ENCODE results near the gene USP53.
A peak's percentile ranks its signal among the peaks of the same experiment; 100 is the strongest.
"Not testable (repeated sequence)": the region's sequence is repeated elsewhere in the genome, so short reads cannot be mapped to it uniquely, and the experiment has no call there.

USP53 gene

DNA sequence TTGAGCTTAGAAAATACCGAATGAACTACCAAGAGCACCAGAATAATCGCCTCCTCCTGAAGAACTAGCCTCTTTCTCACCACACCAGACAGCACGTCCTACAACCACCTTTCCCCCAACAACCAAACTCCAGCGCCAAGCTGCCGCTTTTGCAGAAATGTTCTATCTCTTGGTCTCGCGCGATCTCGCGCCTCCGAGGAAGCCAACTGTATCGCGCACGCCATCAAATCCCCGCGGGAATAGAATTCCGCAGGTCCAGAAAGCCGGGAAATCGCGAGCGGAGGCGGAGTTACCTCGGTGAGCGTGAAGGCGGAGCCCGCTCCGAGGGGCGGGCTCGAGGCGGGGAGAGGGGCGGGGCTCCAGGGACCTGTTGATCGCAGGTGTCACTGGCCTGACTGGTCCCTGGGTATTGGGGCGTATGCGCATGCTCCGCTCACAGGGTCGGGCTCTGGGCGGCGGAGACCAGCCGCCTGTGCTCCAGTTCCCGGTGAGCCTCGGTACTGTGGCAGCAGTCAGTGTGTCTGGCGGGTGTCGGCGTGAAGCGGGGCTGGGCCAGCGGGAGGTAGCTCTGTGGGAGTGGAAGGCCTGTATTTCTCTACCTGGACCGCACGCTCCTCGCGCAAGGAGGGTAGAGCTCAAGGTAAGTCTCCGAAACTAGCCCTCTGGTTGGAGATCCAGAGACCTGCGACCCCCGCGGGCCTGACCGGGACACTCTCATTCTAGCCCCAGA, at the start of gene USP53:
Gene USP53, plus strand, starts transcription at position 480 of the 730 bp plus-strand sequence. CDS start 27,047 bp downstream, outside the sequence.
- peak; percentile 99 for DNase-seq

DNA sequence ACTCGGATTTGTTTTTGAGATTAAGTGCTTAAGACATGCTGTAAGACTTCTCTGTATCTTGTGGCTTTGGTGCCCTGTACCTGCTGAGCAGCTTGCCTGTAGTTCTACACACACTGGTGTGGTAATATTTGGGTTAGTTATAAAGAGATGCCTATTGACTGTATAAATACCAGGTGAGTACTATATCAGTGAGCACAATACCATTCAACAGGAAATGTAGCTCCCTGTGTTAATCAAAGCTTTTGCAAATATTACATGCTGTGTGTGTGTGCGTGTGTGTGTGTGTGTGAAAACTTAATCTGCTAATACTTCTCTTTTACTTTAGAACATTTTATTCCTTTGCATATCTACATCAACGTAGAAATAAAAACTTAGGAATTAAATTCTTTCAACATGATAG, 46.7 kb upstream of the USP53 start:
- DNase-seq, result no peak

DNA sequence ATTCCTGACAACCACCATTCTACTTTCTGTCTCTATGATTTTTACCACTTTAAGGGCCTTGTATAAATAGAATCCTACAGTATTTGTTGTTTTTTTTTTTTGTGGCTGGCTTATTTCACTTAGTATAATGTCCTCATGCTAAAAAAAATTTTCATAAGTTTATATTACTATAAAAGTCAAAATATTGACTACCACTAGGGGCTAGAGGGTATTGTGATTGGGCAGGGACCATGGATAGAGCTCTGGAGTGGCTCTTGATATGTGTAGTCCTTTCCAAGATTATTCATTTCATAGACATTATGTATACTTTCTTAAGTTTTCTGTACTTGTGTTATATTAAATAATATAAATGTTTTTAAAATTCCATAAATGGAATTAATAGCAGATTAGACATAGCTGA, 42.3 kb upstream of the USP53 start:
- DNase-seq, result no peak

DNA sequence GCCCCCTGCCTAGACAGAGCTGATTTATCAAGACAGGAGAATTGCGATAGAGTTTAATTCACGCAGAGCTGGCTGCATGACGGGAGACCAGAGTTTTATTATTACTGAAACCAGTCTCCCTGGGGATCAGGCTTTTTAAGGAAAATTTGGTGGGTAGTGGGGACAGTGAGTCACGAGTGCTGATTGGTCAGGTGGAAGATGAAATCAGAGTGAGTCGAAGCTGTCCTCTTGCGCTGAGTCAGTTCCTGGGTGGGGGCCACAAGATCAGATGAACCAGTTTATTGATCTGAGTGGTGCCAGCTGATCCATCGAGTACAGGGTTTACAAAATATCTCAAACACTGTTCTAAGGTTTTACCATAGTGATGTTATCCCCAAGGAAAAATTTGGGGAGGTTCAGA, 40.3 kb upstream of the USP53 start:
- no peak for DNase-seq

DNA sequence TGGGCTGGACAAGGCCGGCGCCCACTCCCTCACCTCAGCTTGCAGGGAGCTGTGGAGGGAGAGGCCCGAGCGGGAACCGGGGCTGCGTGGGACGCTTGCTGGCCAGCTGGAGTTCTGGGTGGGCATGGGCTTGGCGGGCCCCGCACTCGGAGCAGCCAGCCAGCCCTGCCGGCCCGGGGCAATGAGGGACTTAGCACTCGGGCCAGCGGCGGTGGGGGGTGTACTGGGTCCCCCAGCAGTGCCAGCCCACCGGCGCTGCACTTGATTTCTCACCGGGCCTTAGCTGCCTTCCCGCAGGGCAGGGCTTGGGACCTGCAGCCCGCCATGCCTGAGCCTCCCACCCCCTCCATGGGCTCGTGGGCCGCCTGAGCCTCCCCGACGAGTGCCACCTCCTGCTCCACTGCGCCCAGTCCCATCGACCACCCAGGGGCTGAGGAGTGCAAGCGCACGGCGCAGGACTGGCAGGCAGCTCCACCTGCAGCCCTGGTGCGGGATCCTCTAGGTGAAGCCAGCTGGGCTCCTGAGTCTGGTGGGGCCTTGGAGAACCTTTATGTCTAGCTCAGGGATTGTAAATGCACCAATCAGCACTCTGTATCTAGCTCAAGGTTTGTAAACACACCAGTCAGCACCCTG, 38.7 kb upstream of the USP53 start:
- not testable (repeated sequence) for DNase-seq

DNA sequence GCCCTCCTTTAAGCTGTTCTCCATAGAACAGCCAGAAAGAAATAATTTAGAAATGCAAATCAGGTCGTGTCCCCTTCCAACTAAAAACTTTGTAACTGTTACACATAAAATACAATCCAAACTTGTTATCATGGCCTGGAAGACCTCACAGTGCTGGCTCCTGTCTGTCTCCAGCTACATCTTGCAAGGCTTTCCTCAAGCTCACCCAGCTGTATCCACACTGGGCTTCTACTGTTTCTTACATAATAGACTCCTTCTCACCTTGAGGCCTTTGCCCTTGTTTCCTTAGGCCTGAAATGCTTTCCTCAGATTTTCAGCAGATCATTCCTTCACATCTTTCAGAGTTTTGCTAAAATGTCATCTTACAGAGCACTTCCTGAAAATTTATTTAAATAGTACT, 33.5 kb upstream of the USP53 start:
- no peak for DNase-seq

DNA sequence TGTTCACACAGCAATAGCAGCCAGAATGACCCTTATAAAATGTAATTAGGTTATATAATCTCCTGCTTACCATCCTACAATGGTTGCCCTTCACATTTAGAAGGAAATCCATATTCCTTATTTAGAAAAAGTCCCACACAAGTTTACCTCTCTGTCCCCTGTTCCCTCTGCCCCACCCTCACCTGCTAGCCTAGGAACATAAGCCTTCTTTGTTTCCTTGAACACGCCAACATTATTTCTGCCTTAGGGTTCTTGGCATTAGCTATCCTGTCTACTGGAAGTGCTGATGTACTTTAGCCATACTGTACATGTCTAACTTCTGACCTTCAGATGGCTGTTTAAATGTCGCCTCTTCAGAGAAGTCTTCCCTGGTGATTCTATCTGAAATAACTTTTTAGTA, 28.4 kb upstream of the USP53 start:
- DNase-seq, result no peak

DNA sequence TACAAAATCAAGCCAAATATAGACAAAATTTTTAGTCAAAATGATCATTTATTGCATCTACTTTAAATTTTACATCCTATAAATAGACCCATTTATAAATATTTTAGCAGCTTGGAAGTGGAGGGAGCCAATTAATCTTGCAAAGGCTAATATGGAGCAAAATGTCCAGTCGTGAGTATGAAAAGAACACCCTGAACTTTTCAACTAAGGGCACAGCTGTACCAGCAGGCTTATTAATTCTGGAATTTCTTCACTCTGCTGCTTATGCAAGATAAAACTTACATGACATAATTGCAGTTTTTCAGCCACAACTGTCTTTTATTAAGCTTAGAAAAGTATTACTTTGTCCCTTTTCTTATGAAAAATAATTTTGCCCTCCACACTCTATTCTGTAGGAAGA, 22.9 kb upstream of the USP53 start:
- DNase-seq, result no peak

DNA sequence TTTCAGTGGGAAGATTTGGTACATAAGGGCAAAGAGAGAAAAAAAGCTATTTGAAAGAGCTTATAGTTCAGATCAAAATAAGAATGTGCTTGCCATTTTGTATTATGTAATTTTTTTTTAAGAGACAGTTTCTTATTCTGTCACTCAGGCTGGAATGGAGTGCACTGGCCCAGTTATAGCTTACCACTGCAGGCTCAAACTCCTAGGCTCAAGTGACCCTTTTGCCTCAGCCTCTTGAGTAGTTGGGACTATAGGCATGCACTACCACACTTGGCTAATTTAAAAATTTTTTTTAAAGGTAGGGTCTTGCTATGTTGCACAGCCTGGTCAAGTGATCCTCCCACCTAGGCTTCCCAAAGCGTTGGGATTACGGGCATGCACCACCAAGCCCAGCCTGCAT, 22.2 kb upstream of the USP53 start:
- no peak for DNase-seq

DNA sequence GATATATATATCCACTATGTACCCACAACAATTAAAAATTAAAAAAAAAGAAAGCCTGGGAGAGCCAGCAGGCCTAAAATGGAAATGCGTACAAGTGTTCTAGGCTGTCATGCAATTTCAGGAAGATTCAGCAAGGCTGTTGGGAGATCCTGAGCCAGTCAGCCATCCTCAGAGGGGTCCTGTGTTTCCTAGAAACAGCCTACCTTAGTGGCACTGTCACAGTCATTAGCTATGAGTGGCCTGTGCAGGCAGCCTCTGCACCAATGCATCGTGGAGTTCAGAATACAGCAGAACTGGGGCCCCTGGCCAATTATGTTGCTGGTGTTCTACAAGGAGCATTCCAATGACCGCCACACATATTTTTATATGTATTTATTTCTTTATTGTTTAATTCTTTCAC, 21.0 kb upstream of the USP53 start:
- DNase-seq, result no peak

DNA sequence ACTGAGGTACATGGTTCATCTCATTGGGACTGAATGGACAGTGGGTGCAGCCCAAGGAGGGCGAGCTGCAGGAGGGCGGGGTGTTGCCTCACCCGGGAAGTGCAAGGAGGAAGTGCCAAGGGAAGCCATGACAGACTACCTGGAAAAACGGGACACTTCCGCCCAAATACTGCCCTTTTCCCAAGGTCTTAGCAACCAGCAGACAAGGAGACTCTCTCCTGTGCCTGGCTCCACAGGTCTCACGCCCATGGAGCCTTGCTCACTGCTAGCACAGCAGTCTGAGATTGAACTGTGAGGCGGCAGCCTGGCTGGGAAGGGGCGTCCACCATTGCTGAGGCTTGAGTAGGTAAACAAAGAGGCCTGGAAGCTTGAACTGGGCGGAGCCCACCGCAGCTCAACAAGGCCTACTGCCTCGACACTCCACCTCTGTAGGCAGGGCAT, 14.7 kb upstream of the USP53 start:
- DNase-seq, result no peak

DNA sequence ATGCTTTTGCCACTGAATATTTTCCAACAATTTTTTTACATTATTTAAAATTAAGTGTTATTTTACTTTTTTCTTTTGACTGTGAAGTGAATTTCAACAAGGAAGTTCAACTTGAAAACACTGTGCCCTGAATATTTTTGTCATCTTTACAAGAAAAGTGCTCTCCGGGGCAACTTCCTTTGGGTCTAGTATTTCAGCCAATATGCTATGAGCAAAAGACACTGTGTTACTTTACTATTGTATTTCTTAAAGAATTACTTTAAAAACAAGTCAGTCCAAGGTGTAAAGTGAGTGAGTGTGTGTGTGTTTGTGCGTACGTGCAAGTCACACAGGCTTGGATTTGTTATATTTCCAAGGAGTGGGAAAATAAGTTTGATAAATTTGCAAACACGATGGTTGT, 7.6 kb upstream of the USP53 start:
- DNase-seq, result no peak

DNA sequence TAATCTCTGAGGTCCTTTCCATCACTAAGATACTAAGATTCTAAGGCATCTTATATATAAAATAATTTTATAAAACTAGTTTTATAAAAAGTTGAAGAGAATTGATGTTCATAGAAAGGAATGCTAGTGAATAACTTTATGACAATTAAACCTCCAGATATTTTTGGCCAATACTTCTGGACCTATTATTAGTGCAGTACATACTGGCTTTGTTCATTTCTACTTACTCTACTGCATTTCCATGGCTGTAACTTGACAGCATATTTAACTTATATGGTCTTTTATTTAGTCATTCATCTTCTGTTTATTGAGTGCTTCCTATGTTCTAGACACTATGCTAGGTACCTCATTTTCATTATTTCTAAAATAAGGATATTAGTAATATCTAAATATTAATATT, 6.8 kb upstream of the USP53 start:
- DNase-seq, result no peak

DNA sequence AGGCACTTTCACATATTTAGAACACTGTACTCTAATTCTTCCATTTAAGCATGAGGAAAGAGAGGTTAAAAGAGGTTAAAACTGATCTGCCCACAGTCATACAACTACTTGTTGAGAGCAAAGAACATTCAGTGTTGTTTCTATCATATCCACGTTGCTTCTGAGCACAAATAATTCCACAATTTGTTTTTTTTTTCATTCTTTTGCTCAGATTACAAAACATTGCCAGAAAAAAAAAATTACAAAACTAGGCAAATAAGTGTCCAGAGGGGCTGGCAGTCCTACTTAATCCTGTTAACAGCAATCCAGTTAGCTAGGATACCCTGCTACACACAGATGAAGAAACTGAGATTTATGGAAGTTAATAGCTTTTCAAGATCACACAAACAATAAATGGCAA, 6.3 kb upstream of the USP53 start:
- no peak for DNase-seq

DNA sequence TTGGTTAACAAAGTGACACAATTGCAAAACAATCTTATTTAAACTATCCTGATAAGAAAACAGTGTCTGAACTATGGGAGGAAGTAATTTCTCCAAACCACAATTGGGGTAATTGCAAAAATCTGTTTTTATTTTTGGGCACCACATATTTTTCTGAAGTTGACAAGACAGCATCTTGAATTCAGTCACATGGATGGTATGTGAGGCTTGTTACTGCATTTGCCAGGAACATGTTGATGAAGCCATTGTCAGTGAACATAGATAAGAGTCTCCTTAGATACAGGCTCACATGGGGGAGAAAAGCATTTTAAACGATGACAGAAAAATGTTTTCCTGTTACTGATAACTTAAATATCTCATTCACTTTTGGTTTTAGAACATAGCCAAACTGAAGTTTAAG, 5.5 kb upstream of the USP53 start:
- no peak for DNase-seq

DNA sequence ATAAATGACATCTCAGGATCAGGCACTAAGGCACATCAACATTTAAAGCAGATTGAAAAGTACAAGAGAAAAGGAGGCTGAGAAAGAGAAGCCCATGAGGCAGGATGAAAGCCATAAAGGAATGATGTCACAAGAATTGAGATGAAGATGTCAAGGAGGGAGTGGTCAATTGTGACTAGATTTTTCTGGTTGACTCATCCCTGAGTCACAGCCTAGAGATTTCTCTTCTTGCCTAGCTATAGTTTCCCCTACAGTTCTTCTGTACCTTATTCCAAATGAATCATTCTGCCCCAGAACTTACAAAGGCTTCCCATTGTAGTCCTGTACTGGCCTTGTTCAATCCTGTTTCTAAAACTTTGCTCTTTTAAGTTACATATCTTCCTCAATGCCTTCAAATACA, 3.4 kb upstream of the USP53 start:
- peak; percentile 57 for DNase-seq

DNA sequence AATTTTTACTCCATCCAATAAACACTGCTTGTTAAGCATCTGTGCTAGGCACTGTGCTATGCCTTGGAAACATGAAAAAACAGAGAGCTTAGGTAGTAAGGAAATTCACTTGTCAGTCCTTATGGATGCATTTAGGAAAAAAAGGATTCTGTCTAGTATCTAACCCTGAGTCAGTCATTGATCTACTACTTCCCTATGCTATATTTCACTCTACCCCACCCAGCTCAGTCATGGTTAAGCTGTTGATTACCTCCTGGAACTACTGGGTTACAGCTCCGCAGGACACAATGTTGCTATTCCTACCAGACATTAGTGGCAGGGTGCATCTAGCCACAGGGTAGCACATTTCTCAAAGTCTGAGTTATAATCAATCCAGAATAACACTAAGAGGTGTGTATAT, 2.9 kb upstream of the USP53 start:
- DNase-seq, result no peak

DNA sequence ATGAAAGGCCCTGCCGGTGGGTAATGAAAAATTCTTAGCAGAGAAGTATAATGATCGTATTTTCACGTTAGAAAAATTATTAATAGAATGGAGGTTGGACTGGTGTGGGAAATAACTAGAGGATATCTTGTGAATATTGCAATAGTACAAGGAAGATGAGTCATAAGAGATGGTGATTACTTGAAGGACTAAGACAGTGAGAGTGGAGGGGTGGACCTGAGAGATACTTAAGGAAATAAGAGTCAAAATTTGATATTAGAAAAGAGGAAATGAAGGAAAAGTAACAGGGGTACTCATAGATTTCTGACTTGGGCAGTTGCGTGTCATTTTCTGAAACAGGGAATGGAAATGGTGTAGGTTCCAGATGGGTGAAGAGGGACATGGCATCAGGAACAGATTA, 1.7 kb upstream of the USP53 start:
- DNase-seq, result no peak

DNA sequence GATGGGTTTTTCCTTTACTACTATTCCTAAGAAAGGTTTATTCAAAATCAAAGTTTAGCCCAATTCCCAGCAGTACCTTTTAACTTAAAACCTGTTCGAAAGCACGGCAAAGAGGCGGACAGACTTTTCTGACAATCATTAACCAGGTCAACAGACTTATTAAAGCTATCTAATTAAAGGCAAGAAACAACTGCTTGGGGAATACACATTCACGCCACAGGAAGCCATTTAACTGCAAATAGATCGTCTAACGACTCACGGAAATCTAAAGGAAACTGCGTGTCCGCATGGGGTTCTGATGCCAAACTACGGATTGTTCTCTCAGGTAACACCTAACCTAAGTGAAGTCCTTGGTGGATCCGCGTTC, 663 bp upstream of the USP53 start:
- DNase-seq, result no peak

DNA sequence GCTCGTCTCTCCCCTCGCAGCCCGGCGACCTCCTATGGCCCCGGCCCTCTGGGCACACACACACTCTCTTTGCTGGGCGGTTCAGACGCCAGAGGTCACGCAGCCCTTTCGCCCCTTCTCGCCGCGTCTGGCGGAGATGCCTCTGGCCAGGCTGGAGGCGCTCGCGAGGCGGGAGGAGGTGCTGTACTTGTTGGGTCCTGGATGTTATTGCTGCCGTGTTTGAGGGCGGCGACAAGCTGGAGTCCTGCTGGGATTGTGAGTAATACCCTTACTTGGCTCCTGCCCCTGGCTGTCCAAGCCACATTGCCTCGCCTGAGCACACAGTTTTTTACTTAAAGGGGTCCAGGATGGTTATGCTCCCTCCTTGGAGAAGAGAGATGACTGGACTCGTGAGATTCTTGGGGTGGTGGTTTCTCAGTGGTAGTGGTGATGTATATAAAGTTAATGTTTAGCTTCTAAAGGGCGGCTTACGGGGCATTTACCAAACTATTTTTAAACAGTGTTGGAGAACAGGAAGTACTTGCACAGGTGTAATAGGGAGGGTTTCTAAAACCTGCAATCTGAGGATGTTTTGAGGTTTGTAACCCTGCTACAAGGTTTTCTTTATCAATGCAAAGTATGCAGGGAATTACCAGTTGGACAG, 572 bp downstream of the USP53 start:
- peak; percentile 64 for DNase-seq

DNA sequence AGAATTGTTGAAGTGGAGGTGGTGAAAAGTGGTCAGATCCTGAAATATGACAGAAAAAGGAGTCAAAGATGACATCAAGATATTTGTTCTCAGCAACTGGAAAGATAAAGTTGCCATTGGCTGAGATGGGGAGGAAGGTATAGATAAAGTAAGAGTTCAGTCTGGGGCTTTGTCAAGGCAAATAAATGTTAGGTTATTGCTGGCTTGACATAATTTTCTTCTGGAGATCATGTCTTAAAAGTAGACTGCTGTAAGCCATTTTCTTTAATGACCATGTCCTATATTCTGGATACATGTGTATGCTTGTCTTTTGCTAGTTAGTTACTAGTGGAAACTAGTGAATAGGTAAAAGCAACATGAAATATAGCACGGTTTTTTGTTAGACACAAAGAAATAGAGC, 5.6 kb downstream of the USP53 start:
- DNase-seq, result no peak

DNA sequence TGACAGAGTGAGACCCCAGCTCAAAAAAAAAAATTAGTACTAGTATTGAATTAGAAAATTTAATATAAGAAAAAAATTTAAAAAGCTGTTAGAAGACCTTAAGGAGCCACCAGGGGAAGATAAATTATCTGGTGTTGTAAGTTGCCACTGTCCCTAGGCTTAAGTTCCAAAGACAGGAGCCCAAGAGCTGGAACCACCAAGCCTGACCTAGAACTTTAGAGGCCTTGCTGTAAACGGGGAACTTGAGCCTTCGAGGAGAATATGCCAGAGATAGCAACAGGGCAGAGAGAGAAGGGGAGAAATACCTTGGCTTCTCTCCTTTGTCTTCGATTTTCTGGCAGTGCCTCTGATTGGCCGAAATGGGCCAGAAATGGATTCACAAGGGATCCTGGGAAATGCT, 8.9 kb downstream of the USP53 start:
- DNase-seq, result no peak

DNA sequence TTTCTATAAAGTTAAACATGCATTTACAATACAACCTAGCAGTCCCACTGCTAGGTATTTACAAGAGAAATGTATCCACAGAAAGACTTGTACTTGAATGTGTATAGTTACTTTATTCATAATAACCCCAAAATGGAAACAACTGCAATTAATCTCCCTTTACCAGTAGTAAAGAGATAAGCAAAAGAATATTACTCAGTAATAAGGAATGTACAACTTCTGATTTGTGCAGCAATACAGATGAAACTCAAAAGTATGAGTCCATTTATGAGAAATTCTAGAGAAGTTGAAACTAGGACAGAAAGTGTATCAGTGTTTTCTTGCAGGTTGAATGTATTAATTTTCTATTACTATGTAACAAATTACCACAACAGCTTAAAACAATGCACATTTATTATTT, 15.2 kb downstream of the USP53 start:
- no peak for DNase-seq

DNA sequence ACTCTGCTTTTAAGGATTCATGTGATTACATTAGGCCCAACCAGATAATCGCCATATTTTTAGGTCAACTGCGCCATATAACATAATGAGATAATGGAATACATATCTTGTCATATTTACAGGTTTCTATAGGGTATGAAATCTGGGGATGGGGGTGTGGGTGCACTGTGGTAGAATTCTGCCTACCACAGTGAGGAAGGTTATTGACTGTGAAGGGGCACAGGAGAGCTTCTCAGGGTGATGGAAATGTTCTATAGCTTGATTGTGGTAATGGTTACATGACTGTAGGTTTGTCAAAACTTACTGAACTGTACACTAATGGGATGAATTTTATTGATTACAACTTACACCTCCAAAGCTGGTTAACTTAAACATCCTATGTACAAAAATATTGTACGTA, 15.9 kb downstream of the USP53 start:
- no peak for DNase-seq

Measured in stimulated activated CD4-positive, alpha-beta T cell treated with anti-CD3 and anti-CD28 coated beads, Interleukin-1b, Interleukin-23, amount 100 ng/mL, for 48 hours (primary cell).